Stimulated activated CD8-positive, alpha-beta memory T cell treated with anti-CD3 and anti-CD28 coated beads, Interleukin-12 subunit alpha, Interleukin-12 subunit beta, amount 100 ng/mL, for 4 hours (primary cell): Measurements from ENCODE around the gene TMEM129.
"Not testable (repeated sequence)": the region's sequence is repeated elsewhere in the genome, so short reads cannot be mapped to it uniquely, and the experiment has no call there.

Source experiments
- DNase-seq: peaks from one replicate; pipeline ENCODE4 v3.0.0-alpha.2; 2020; ENCODE audit warnings: low read depth

TMEM129 gene

GRCh38 chr4:1720163-1720983 is 750 bp downstream of the TMEM129 start:
- DNase-seq = no peak

- DNase-seq = no peak
Observed at GRCh38 chr4:1718095-1718850, 2.9 kb downstream of the TMEM129 start.

- DNase-seq = no peak
Observed at GRCh38 chr4:1717129-1718094, 3.7 kb downstream of the TMEM129 start.

GRCh38 chr4:1716065-1716945 is 4.8 kb downstream of the TMEM129 start:
- no peak for DNase-seq

GRCh38 chr4:1715002-1715758 is 5.9 kb downstream of the TMEM129 start:
- no peak for DNase-seq

GRCh38 chr4:1714303-1715001 is 6.7 kb downstream of the TMEM129 start:
- no peak for DNase-seq

GRCh38 chr4:1713003-1713851 is 7.9 kb downstream of the TMEM129 start:
- no peak for DNase-seq

GRCh38 chr4:1712216-1713002 is 8.7 kb downstream of the TMEM129 start, which contains the start of gene SLBP:
Gene SLBP, minus strand, starts transcription at chr4:1712319. Its CDS starts 131 bp downstream, at chr4:1712188.
- peak; percentile 96 for DNase-seq

GRCh38 chr4:1711571-1712215 is 9.4 kb downstream of the TMEM129 start:
- DNase-seq = no peak

GRCh38 chr4:1711055-1711570 is 10.0 kb downstream of the TMEM129 start:
- no peak for DNase-seq

GRCh38 chr4:1708581-1708980 is 12.5 kb downstream of the TMEM129 start:
- DNase-seq = no peak

- DNase-seq = no peak
Observed at GRCh38 chr4:1706358-1706757, 14.8 kb downstream of the TMEM129 start.

GRCh38 chr4:1705732-1706131 is 15.4 kb downstream of the TMEM129 start:
- no peak for DNase-seq

GRCh38 chr4:1703867-1704266 is 17.3 kb downstream of the TMEM129 start:
- no peak for DNase-seq

- DNase-seq = not testable (repeated sequence)
Observed at GRCh38 chr4:1701671-1702070, 19.5 kb downstream of the TMEM129 start.

- no peak for DNase-seq
Observed at GRCh38 chr4:1695913-1696312, 25.2 kb downstream of the TMEM129 start.
